NB4 (cell line): ENCODE measurements around the gene MPHOSPH6.

Source experiments
- MAX ChIP-seq: IDR thresholded peaks from 2 replicates; pipeline ENCODE4 v1.6.1; 2011; ENCODE audit warnings: low read depth, low read length
- TF ChIP-seq, protein P1 (sequence below): IDR thresholded peaks from one replicate; pipeline ENCODE4 v1.5.1; 2012; ENCODE audit warnings: low read depth, low read length

- TF ChIP-seq, protein P1, sequence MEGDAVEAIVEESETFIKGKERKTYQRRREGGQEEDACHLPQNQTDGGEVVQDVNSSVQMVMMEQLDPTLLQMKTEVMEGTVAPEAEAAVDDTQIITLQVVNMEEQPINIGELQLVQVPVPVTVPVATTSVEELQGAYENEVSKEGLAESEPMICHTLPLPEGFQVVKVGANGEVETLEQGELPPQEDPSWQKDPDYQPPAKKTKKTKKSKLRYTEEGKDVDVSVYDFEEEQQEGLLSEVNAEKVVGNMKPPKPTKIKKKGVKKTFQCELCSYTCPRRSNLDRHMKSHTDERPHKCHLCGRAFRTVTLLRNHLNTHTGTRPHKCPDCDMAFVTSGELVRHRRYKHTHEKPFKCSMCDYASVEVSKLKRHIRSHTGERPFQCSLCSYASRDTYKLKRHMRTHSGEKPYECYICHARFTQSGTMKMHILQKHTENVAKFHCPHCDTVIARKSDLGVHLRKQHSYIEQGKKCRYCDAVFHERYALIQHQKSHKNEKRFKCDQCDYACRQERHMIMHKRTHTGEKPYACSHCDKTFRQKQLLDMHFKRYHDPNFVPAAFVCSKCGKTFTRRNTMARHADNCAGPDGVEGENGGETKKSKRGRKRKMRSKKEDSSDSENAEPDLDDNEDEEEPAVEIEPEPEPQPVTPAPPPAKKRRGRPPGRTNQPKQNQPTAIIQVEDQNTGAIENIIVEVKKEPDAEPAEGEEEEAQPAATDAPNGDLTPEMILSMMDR, result no peak
- no peak for TF ChIP-seq MAX
Observed at GRCh38 chr16:82195917-82196494, 26.0 kb upstream of the MPHOSPH6 start.
